ENCODE measurements around the gene RSBN1. TPM values are rescaled to one million over a fixed set of nuclear protein-coding genes. Genes with fewer than 3 reads are reported as not detected.
A peak's percentile ranks its signal among the peaks of the same experiment; 100 is the strongest.
"Not testable (repeated sequence)": the region's sequence is repeated elsewhere in the genome, so short reads cannot be mapped to it uniquely, and the experiment has no call there.

Gene RSBN1
- total RNA-seq (34.2 TPM), polyA plus RNA-seq (9.6 TPM)

- H3K4me3 ChIP-seq (ENCODE audit: low read depth, low read length): peak within 1 kb of the TSS; percentile 73
- H3K27ac ChIP-seq (ENCODE audit: low read depth): peak within 1 kb of the TSS; percentile 97
- under 1% methylated on average over 82 of the region's 82 CpGs for WGBS
- H3K4me1 ChIP-seq (ENCODE audit: insufficient read depth): no peaks in the 10 kb centered on the region
- no peaks in the 10 kb centered on the region for H3K36me3 ChIP-seq (ENCODE audit: insufficient read depth)
- DNase-seq (ENCODE audit: extremely low spot score): peak; percentile 98
Observed at GRCh38 chr1:113811888-113812660, at the start of gene RSBN1. Gene RSBN1, minus strand, starts transcription at chr1:113812476. Its CDS starts 64 bp downstream, at chr1:113812412.

- H3K36me3 ChIP-seq (ENCODE audit: insufficient read depth): no peaks in the 10 kb centered on the region
- no peak overlapping the region for H3K27ac ChIP-seq (ENCODE audit: low read depth)
- no peak for DNase-seq (ENCODE audit: extremely low spot score)
- no peaks in the 10 kb centered on the region for H3K4me1 ChIP-seq (ENCODE audit: insufficient read depth)
- 89% methylated on average over 5 of the region's 5 CpGs for WGBS
- H3K4me3 ChIP-seq (ENCODE audit: low read depth, low read length): no peak overlapping the region
Observed at GRCh38 chr1:113861641-113862040, 49.4 kb upstream of the RSBN1 start.

DNA sequence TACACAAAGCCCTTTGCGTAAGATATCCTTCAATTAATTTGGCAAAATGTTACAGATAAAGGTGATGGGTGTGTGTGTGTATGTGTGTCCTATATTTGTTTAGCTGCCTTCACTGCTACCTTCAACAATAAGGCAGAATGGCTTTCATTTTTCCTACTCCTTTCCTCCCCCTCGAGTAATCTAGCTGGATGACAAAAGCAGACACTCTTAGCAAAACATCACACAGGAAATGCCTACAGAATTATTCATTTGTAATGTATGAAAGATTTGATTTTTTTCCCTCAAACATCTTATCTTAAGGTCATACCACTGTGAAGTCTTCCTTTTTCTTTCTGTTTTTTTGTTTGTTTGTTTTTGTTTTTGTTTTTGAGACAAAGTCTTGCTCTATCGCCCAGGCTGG lies 48.6 kb upstream of the RSBN1 start:
- 51% methylated on average over 3 of the region's 3 CpGs for WGBS
- no peak for DNase-seq (ENCODE audit: extremely low spot score)
- no peak overlapping the region for H3K27ac ChIP-seq (ENCODE audit: low read depth)
- H3K4me3 ChIP-seq (ENCODE audit: low read depth, low read length): no peak overlapping the region
- H3K36me3 ChIP-seq (ENCODE audit: insufficient read depth): no peaks in the 10 kb centered on the region
- no peaks in the 10 kb centered on the region for H3K4me1 ChIP-seq (ENCODE audit: insufficient read depth)

DNA sequence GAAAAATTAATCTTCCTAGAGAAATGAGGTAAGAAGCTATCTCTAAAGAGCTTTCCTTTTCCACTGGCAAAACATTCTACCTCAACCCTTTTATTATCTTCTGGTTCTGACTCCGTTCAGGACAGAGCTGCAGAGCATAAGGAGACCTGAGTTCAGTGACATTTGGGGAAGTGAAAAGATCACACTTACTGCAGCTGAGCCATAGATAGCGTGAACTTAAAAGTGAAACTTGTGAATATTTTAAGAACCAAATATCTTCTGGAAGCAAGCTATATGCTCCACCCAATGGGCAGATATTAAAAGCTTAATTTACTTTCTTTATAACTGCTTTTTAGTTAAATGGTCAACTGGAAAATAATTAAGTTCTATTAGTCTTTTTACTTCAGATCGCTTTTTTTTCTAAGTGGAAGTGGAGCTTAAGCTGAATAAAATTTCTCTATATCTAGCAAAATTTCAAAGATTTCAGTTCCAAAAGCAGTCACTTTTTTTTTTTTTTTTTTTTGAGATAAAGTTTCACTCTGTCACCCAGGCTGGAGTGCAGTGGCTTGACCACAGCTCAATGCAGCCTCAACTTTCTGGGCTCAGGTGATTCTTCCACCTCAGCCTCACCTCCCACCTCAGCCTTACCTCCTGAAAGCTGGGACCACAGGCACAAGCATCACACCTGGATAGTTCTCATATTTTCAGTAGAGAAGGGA lies 47.4 kb upstream of the RSBN1 start:
- Histone ChIP-seq H3K4me3 (ENCODE audit: low read depth, low read length) (no peak overlapping the region), H3K36me3 (ENCODE audit: insufficient read depth) (no peaks in the 10 kb centered on the region), H3K27ac (ENCODE audit: low read depth) (no peak overlapping the region), H3K4me1 (ENCODE audit: insufficient read depth) (no peaks in the 10 kb centered on the region)
- 72% methylated on average over 3 of the region's 3 CpGs for WGBS
- no peak for DNase-seq (ENCODE audit: extremely low spot score)

GRCh38 chr1:113858982-113859381 lies 46.7 kb upstream of the RSBN1 start:
- Histone ChIP-seq H3K36me3 (ENCODE audit: insufficient read depth) (no peaks in the 10 kb centered on the region), H3K27ac (ENCODE audit: low read depth) (no peak overlapping the region), H3K4me3 (ENCODE audit: low read depth, low read length) (no peak overlapping the region), H3K4me1 (ENCODE audit: insufficient read depth) (no peaks in the 10 kb centered on the region)
- 84% methylated on average over 1 of the region's 1 CpG for WGBS
- no peak for DNase-seq (ENCODE audit: extremely low spot score)

DNA sequence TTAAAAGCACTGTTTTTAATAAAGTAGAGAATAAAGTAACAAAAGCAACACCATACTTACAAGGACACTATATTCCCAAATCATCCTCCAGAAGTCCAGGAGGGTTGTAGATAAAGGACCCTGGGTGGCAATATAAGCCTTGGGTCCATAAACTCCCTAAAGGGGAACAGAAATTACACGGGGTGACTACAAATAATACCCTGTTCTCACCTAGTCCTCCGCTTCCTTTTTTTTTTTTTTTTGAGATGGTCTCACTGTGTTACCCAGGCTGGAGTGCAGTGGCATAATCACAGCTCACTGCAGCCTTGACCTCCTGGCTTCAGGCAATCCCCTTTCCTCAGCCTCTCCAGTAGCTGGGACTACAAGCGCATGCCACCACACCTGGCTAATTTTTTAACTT lies 46.1 kb upstream of the RSBN1 start:
- H3K4me3 ChIP-seq (ENCODE audit: low read depth, low read length): no peak overlapping the region
- H3K4me1 ChIP-seq (ENCODE audit: insufficient read depth): no peaks in the 10 kb centered on the region
- H3K36me3 ChIP-seq (ENCODE audit: insufficient read depth): no peaks in the 10 kb centered on the region
- no peak overlapping the region for H3K27ac ChIP-seq (ENCODE audit: low read depth)
- 82% methylated on average over 3 of the region's 3 CpGs for WGBS
- no peak for DNase-seq (ENCODE audit: extremely low spot score)

GRCh38 chr1:113857776-113858175 lies 45.5 kb upstream of the RSBN1 start:
- H3K4me1 ChIP-seq (ENCODE audit: insufficient read depth): no peaks in the 10 kb centered on the region
- WGBS: 77% methylated on average over 3 of the region's 3 CpGs
- no peak for DNase-seq (ENCODE audit: extremely low spot score)
- no peak overlapping the region for H3K4me3 ChIP-seq (ENCODE audit: low read depth, low read length)
- no peaks in the 10 kb centered on the region for H3K36me3 ChIP-seq (ENCODE audit: insufficient read depth)
- H3K27ac ChIP-seq (ENCODE audit: low read depth): no peak overlapping the region

- Histone ChIP-seq H3K4me1 (ENCODE audit: insufficient read depth) (no peaks in the 10 kb centered on the region), H3K4me3 (ENCODE audit: low read depth, low read length) (no peak overlapping the region), H3K36me3 (ENCODE audit: insufficient read depth) (no peaks in the 10 kb centered on the region), H3K27ac (ENCODE audit: low read depth) (no peak overlapping the region)
- WGBS: 87% methylated on average over 2 of the region's 2 CpGs
- DNase-seq (ENCODE audit: extremely low spot score): no peak
Observed at GRCh38 chr1:113856401-113856790, 44.1 kb upstream of the RSBN1 start.

GRCh38 chr1:113855630-113856400 lies 43.5 kb upstream of the RSBN1 start:
- Histone ChIP-seq H3K4me3 (ENCODE audit: low read depth, low read length) (no peak overlapping the region), H3K36me3 (ENCODE audit: insufficient read depth) (no peaks in the 10 kb centered on the region), H3K27ac (ENCODE audit: low read depth) (no peak overlapping the region), H3K4me1 (ENCODE audit: insufficient read depth) (no peaks in the 10 kb centered on the region)
- no peak for DNase-seq (ENCODE audit: extremely low spot score)
- 93% methylated on average over 4 of the region's 4 CpGs for WGBS

DNA sequence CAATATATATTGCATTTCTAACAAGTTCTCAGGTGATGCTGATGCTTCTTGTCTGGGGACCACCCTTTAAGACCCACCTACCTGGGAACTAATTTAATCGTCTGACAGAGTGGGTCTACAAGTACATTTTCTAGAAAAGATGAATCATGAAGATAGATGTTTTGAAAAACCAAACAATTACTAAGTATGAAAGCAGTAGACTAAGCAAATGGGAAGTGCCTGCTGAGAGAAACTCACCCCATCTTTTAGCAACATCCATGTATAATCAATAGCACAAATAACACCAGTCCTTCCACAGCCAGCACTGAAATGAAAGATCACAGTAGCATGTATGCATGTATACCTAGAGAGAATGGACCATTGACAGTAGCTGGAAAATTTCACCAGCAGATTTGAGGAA lies 42.0 kb upstream of the RSBN1 start:
- no peaks in the 10 kb centered on the region for H3K36me3 ChIP-seq (ENCODE audit: insufficient read depth)
- H3K4me1 ChIP-seq (ENCODE audit: insufficient read depth): no peaks in the 10 kb centered on the region
- no peak overlapping the region for H3K4me3 ChIP-seq (ENCODE audit: low read depth, low read length)
- DNase-seq (ENCODE audit: extremely low spot score): no peak
- no peak overlapping the region for H3K27ac ChIP-seq (ENCODE audit: low read depth)
- 37% methylated on average over 1 of the region's 1 CpG for WGBS

GRCh38 chr1:113852694-113853093 lies 40.4 kb upstream of the RSBN1 start:
- WGBS: 92% methylated on average over 6 of the region's 6 CpGs
- not testable (repeated sequence) for DNase-seq (ENCODE audit: extremely low spot score); H3K4me3 ChIP-seq (ENCODE audit: low read depth, low read length); H3K4me1 ChIP-seq (ENCODE audit: insufficient read depth); H3K36me3 ChIP-seq (ENCODE audit: insufficient read depth); H3K27ac ChIP-seq (ENCODE audit: low read depth)

- Histone ChIP-seq H3K4me1 (ENCODE audit: insufficient read depth) (no peaks in the 10 kb centered on the region), H3K36me3 (ENCODE audit: insufficient read depth) (no peaks in the 10 kb centered on the region), H3K4me3 (ENCODE audit: low read depth, low read length) (no peak overlapping the region), H3K27ac (ENCODE audit: low read depth) (no peak overlapping the region)
- 80% methylated on average over 3 of the region's 3 CpGs for WGBS
- no peak for DNase-seq (ENCODE audit: extremely low spot score)
Observed at GRCh38 chr1:113850127-113850796, 38.0 kb upstream of the RSBN1 start.

- Histone ChIP-seq H3K36me3 (ENCODE audit: insufficient read depth) (no peaks in the 10 kb centered on the region), H3K27ac (ENCODE audit: low read depth) (no peak overlapping the region), H3K4me3 (ENCODE audit: low read depth, low read length) (no peak overlapping the region), H3K4me1 (ENCODE audit: insufficient read depth) (no peaks in the 10 kb centered on the region)
- no peak for DNase-seq (ENCODE audit: extremely low spot score)
Observed at GRCh38 chr1:113849072-113849471, 36.8 kb upstream of the RSBN1 start.

Measured in urinary bladder (tissue), 4 donors.